HepG2 (cell line): ENCODE data around the gene AFTPH. TPM values are rescaled to one million over a fixed set of nuclear protein-coding genes. Genes with fewer than 3 reads are reported as not detected.

Experiments
- DNMT1 ChIP-seq: sonication (generic); formaldehyde crosslinking; IDR thresholded peaks from 2 replicates; pipeline ENCODE4 v1.5.1; 2020; ENCODE audit warnings: mild to moderate bottlenecking, missing genetic modification reagents
- PAWR ChIP-seq: sonication (generic); formaldehyde crosslinking; IDR thresholded peaks from 2 replicates; pipeline ENCODE4 v1.4.0; 2020; ENCODE audit warnings: missing genetic modification reagents, mild to moderate bottlenecking, borderline replicate concordance
- polyA plus RNA-seq, 8 experiments: library from polyadenylated mRNA; depleted of rRNA in 3 of 8; stranded (reverse) in 7 of 8; unstranded in 1 of 8; fragments of >200 nt; fragmentation: Illumina TruSeq in 4 of 8; extraction: Trizol in 4 of 8; gene quantifications; 2 replicates each; pipeline versions ENCODE4 v1.2.1 to v1.2.3, GENCODE V29; 2011 to 2016; ENCODE audit warnings: low read depth in 4 of 8, missing spikeins in 1 of 8, mixed read lengths in 1 of 8; ENCODE audit not compliant: insufficient read depth in 1 of 8
- total RNA-seq, 5 experiments: library from RNA; depleted of rRNA; stranded (reverse); fragments of >200 nt; fragmentation: Illumina TruSeq; extraction: Trizol; gene quantifications; 2 replicates each; pipeline ENCODE4 v1.2.3, GENCODE V29; 2016; ENCODE audit warnings: low read depth in 1 of 5
- TF ChIP-seq, protein P1 (sequence below): sonication (generic); formaldehyde crosslinking; IDR thresholded peaks from one replicate; pipeline ENCODE4 v1.5.1; 2020; ENCODE audit warnings: mild to moderate bottlenecking, missing genetic modification reagents; ENCODE audit errors: not compliant biosample characterization

AFTPH gene
- total and polyA plus RNA-seq, 2 of the 13 experiments (the other 11 are each of a cell fraction or from before 2014, with no cell fraction given): 27.5 to 36.8 TPM

DNA sequence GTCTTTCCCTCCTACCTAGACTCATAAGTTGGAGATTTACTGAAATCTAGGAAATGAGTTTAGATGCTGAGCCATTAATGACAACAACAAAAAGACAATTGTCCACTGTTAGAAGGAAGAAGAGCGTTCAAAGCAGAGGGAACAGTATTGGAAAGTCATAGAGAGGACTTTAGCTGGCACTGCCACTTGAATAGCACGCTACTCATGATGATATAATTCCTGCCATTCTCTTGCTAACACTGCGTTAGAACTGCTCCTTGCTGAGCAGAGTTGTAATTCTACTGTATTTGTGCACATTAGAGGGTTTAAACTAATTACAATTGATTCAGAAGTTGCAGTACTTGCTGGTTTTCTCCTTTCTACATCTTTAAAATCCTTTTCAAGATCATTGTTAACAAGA lies 9.0 kb upstream of the AFTPH start (continued):
- TF ChIP-seq, protein P1, sequence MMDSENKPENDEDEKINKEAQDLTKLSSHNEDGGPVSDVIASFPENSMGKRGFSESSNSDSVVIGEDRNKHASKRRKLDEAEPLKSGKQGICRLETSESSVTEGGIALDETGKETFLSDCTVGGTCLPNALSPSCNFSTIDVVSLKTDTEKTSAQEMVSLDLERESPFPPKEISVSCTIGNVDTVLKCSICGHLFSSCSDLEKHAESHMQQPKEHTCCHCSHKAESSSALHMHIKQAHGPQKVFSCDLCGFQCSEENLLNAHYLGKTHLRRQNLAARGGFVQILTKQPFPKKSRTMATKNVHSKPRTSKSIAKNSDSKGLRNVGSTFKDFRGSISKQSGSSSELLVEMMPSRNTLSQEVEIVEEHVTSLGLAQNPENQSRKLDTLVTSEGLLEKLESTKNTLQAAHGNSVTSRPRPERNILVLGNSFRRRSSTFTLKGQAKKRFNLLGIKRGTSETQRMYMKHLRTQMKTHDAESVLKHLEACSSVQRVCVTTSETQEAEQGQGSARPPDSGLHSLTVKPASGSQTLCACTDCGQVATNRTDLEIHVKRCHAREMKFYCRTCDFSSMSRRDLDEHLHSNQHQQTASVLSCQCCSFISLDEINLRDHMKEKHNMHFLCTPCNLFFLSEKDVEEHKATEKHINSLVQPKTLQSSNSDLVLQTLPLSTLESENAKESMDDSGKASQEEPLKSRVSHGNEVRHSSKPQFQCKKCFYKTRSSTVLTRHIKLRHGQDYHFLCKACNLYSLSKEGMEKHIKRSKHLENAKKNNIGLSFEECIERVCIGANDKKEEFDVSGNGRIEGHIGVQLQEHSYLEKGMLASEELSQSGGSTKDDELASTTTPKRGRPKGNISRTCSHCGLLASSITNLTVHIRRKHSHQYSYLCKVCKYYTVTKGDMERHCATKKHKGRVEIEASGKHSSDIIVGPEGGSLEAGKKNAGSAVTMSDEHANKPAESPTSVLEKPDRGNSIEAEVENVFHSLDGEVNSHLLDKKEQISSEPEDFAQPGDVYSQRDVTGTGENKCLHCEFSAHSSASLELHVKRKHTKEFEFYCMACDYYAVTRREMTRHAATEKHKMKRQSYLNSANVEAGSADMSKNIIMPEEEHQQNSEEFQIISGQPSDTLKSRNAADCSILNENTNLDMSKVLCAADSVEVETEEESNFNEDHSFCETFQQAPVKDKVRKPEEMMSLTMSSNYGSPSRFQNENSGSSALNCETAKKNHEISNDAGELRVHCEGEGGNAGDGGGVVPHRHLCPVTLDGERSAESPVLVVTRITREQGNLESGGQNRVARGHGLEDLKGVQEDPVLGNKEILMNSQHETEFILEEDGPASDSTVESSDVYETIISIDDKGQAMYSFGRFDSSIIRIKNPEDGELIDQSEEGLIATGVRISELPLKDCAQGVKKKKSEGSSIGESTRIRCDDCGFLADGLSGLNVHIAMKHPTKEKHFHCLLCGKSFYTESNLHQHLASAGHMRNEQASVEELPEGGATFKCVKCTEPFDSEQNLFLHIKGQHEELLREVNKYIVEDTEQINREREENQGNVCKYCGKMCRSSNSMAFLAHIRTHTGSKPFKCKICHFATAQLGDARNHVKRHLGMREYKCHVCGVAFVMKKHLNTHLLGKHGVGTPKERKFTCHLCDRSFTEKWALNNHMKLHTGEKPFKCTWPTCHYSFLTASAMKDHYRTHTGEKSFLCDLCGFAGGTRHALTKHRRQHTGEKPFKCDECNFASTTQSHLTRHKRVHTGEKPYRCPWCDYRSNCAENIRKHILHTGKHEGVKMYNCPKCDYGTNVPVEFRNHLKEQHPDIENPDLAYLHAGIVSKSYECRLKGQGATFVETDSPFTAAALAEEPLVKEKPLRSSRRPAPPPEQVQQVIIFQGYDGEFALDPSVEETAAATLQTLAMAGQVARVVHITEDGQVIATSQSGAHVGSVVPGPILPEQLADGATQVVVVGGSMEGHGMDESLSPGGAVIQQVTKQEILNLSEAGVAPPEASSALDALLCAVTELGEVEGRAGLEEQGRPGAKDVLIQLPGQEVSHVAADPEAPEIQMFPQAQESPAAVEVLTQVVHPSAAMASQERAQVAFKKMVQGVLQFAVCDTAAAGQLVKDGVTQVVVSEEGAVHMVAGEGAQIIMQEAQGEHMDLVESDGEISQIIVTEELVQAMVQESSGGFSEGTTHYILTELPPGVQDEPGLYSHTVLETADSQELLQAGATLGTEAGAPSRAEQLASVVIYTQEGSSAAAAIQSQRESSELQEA (CRISPR knock-in tag): no peak
- TF ChIP-seq DNMT1 (CRISPR knock-in tag) (no peak), PAWR (CRISPR knock-in tag) (no peak)
